Endodermal cell (in vitro differentiated cells): ENCODE measurements around the gene TMED4. TPM values are rescaled to one million over a fixed set of nuclear protein-coding genes. Genes with fewer than 3 reads are reported as not detected.
"Not testable (repeated sequence)": the region's sequence is repeated elsewhere in the genome, so short reads cannot be mapped to it uniquely, and the experiment has no call there.

Experiments
- DNase-seq: peaks from one replicate; pipeline ENCODE4 v3.0.0-alpha.2; 2017
- H3K27ac ChIP-seq: 2 replicates; pipeline ENCODE4 v1.5.1; 2013; ENCODE audit warnings: mild to moderate bottlenecking, low read depth, low read length, moderate library complexity
- H3K27me3 ChIP-seq: 2 replicates; pipeline ENCODE4 v1.6.1; 2013; ENCODE audit warnings: mild to moderate bottlenecking, low read length, moderate library complexity; ENCODE audit not compliant: insufficient read depth, control insufficient read depth, poor library complexity, severe bottlenecking
- H3K36me3 ChIP-seq: 2 replicates; pipeline ENCODE4 v1.7.0; 2013; ENCODE audit warnings: mild to moderate bottlenecking, low read length, moderate library complexity; ENCODE audit not compliant: control insufficient read depth, insufficient read depth
- H3K4me1 ChIP-seq: one replicate; pipeline ENCODE4 v1.7.0; 2013; ENCODE audit warnings: low read length; ENCODE audit not compliant: control insufficient read depth, insufficient read depth
- H3K4me3 ChIP-seq: 2 replicates; pipeline ENCODE4 v1.5.1; 2013; ENCODE audit warnings: mild to moderate bottlenecking, low read length, moderate library complexity
- H3K9ac ChIP-seq: 2 replicates; pipeline ENCODE4 v1.6.1; 2013; ENCODE audit warnings: mild to moderate bottlenecking, low read length, moderate library complexity; ENCODE audit not compliant: poor library complexity, severe bottlenecking; ENCODE audit errors: extremely low read depth
- H3K9me3 ChIP-seq: 2 replicates; pipeline ENCODE4 v1.6.1; 2013; ENCODE audit warnings: mild to moderate bottlenecking, low read length, moderate library complexity; ENCODE audit not compliant: control insufficient read depth
- H3K27ac Mint-ChIP-seq: 2 replicates; pipeline ENCODE4 v1.8.0; 2020; ENCODE audit warnings: mixed read lengths
- H3K27me3 Mint-ChIP-seq: 2 replicates; pipeline ENCODE4 v1.8.0; 2021; ENCODE audit warnings: mild to moderate bottlenecking, mixed read lengths; ENCODE audit not compliant: insufficient read depth
- H3K36me3 Mint-ChIP-seq: 2 replicates; pipeline ENCODE4 v1.8.0; 2020; ENCODE audit warnings: low read depth, mixed read lengths
- H3K4me1 Mint-ChIP-seq: 2 replicates; pipeline ENCODE4 v1.8.0; 2020; ENCODE audit warnings: mixed read lengths
- H3K4me3 Mint-ChIP-seq: 2 replicates; pipeline ENCODE4 v1.8.0; 2020; ENCODE audit warnings: mild to moderate bottlenecking, moderate library complexity, mixed read lengths
- H3K9me3 Mint-ChIP-seq: 2 replicates; pipeline ENCODE4 v1.8.0; 2020; ENCODE audit warnings: mild to moderate bottlenecking, mixed read lengths
- CTCF ChIP-seq: fragments of 200-600 bp; sonication (generic); conservative IDR thresholded peaks from 2 replicates; pipeline ENCODE4 v1.5.0; 2021; ENCODE audit warnings: antibody characterized with exemption, mild to moderate bottlenecking
- WGBS, 2 experiments: methylation state at CpG; one replicate each; pipeline versions ENCODE4 v1.1.5 to v1.1.7; 2013; ENCODE audit warnings: missing lambda C conversion rate in 2 of 2, mixed read lengths in 1 of 2; ENCODE audit not compliant: insufficient coverage in 1 of 2, insufficient read length in 1 of 2; 5-methylcytosine and 5-hydroxymethylcytosine counted together
- total RNA-seq, 2 donors: library from RNA; stranded (reverse); fragmentation: NEBNext Ultra II Directional in 1 of 2; extraction: Animal tissue kit (Norgen Biotek cat#: 25700) in 1 of 2; gene quantifications; 2 replicates in 1 of 2; 3 replicates in 1 of 2; pipeline ENCODE4 v1.2.1, GENCODE V29; 2021

TMED4 gene
- total RNA-seq, 2 donors from 2014 or later: 75.4 to 109 TPM

- Histone ChIP-seq H3K27me3 (no peaks in the 10 kb centered on the region), H3K9ac (no peak overlapping the region), H3K9me3 (no peaks in the 10 kb centered on the region), H3K36me3 (peaks cover 40% of the 10 kb centered on the region), H3K4me3 (no peak overlapping the region), H3K4me1 (peaks cover 2% of the 10 kb centered on the region), H3K27ac (no peak overlapping the region)
- TF ChIP-seq CTCF: no peak
- Mint-ChIP-seq H3K9me3 (peaks cover 4% of the 10 kb centered on the region), H3K4me3 (no peak overlapping the region), H3K4me1 (peaks cover 3% of the 10 kb centered on the region), H3K27me3 (no peaks in the 10 kb centered on the region), H3K36me3 (peaks cover 42% of the 10 kb centered on the region), H3K27ac (no peak overlapping the region)
- 92 to 100% methylated on average over 1 to 3 of the region's 3 CpGs for WGBS, 2 experiments
- peak; percentile 39 for DNase-seq
These were observed 18.8 kb downstream of the TMED4 start for GRCh38 chr7:44563171-44563679.

GRCh38 chr7:44562622-44562962, 19.4 kb downstream of the TMED4 start:
- DNase-seq: peak; percentile 34
- not testable (repeated sequence) for H3K27me3 ChIP-seq, H3K4me1 Mint-ChIP-seq, H3K27me3 Mint-ChIP-seq, H3K9ac ChIP-seq, H3K4me1 ChIP-seq, H3K9me3 ChIP-seq, H3K27ac ChIP-seq, H3K9me3 Mint-ChIP-seq, H3K4me3 ChIP-seq, H3K4me3 Mint-ChIP-seq
- peaks cover 34% of the 10 kb centered on the region for H3K36me3 ChIP-seq
- peak overlapping the region; percentile 75 for H3K27ac Mint-ChIP-seq
- WGBS, 2 experiments: 89% methylated on average over 7 of the region's 8 CpGs; no CpG with 5 or more reads in 1 of the 2 experiments
- H3K36me3 Mint-ChIP-seq: peaks cover 35% of the 10 kb centered on the region

GRCh38 chr7:44561962-44562621, 19.9 kb downstream of the TMED4 start:
- no peaks in the 10 kb centered on the region for H3K27me3 ChIP-seq
- no peak overlapping the region for H3K27ac ChIP-seq
- DNase-seq: peak; percentile 67
- TF ChIP-seq CTCF: no peak
- H3K9ac ChIP-seq: no peak overlapping the region
- no peak overlapping the region for H3K4me3 ChIP-seq
- H3K36me3 ChIP-seq: peaks cover 29% of the 10 kb centered on the region
- H3K4me3 Mint-ChIP-seq: no peak overlapping the region
- WGBS, 2 experiments: 83 to 90% methylated on average over 3 to 7 of the region's 7 CpGs
- H3K4me1 ChIP-seq: peaks cover 2% of the 10 kb centered on the region
- peak overlapping the region; percentile 75 for H3K27ac Mint-ChIP-seq
- peaks cover 4% of the 10 kb centered on the region for H3K9me3 Mint-ChIP-seq
- H3K4me1 Mint-ChIP-seq: peaks cover 3% of the 10 kb centered on the region
- no peaks in the 10 kb centered on the region for H3K9me3 ChIP-seq
- H3K27me3 Mint-ChIP-seq: peaks cover 5% of the 10 kb centered on the region
- H3K36me3 Mint-ChIP-seq: peaks cover 30% of the 10 kb centered on the region
